Measurements from ENCODE around the gene METTL17. TPM values are rescaled to one million over a fixed set of nuclear protein-coding genes. Genes with fewer than 3 reads are reported as not detected.
"Not testable (repeated sequence)": the region's sequence is repeated elsewhere in the genome, so short reads cannot be mapped to it uniquely, and the experiment has no call there.

METTL17 gene
- total RNA-seq, 1 donor: 34.5 TPM

DNA sequence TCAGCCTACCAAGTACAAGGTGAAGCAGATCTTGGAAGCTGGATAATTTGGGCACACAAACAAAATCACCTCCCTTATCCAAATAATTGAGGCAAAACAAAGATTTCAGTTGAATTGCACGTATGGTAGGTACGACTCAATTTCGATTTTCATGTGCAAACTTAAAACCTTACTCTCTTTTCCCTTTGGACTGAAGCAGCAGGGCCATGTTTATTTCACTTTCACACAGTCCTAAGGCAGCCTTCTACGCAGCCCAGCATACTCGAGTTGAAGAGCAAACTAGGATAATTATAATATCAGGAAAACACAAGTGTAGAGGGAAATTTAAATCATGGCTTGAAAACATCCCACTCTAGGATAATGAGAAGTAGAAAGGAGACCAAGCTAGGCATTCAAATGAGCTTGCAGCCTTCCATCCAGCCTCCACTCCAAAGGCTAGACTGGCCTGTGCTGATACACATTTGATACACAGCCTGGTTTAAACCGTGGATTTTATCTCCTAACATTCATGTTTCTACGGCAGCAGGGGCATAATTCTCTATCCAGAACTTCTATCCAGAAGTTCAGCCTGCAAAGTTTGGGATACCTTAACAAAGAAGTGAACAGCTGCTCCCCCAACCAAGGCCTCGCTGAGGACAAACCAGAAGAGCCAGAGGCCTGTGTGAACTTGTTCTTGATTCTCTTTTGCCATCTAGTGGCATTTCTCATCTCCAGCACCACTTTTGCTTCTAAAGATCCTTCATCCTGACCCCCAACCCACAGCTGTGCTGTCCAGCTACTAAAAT is 50.0 kb downstream of the METTL17 start:
- peak; percentile 73 for TF ChIP-seq CTCF (IDR thresholded peaks at IDR 0.05; ENCODE audit: insufficient read depth, low read depth, low read length)
- no peak overlapping the region for H3K4me3 ChIP-seq (ENCODE audit: low read depth, low read length)
- peak; percentile 72 for DNase-seq (ENCODE audit: low read depth)

- TF ChIP-seq CTCF (IDR thresholded peaks at IDR 0.05; ENCODE audit: insufficient read depth, low read depth, low read length): no peak
- DNase-seq (ENCODE audit: low read depth): no peak
- no peak overlapping the region for H3K4me3 ChIP-seq (ENCODE audit: low read depth, low read length)
These were observed 50.7 kb downstream of the METTL17 start for GRCh38 chr14:21040370-21040925.

GRCh38 chr14:21040941-21041340 is 51.2 kb downstream of the METTL17 start:
- H3K4me3 ChIP-seq (ENCODE audit: low read depth, low read length); DNase-seq (ENCODE audit: low read depth): not testable (repeated sequence)

DNA sequence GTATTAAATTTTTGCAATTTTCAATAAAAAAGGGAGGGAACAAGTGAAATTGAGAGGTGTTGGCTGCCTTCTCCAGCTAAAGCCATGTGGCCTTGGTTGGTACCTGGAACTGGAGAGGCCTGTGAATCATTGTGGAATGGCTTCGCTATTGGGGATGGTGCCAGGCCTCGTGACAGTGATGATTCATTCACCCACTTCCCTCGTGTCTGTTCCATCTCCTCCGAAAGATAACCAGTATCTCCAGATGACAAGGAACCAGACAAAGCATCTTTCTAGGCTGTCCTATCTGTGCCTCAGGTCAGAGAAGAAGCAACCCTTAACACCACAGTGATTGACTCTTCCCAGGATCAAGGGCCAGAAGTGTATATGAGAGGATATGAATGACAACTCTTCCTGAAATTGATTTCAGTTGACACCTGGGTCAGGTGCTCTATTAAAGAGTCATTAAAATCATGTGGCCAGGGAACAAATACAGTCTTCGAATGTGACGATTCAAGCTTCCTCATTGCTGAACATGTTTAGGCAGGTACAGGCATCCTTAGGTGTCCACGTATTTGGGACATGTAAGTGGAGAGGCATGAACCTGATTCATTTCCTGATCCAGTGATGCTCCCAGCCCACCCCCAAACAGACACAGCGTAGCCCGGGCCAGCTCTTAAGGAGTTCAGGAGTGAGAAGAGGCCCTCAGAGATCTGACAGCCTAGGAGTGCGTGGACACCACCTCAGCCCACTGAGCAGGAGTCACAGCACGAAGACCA is 52.1 kb downstream of the METTL17 start, which contains the start of gene RNASE7:
Gene RNASE7, plus strand, starts transcription at position 687 of the 758 bp plus-strand sequence. CDS start 631 bp downstream, outside the sequence.
- no peak for TF ChIP-seq CTCF (IDR thresholded peaks at IDR 0.05; ENCODE audit: insufficient read depth, low read depth, low read length)
- no peak within 1 kb of the TSS for H3K4me3 ChIP-seq (ENCODE audit: low read depth, low read length)
- DNase-seq (ENCODE audit: low read depth): peak; percentile 16

- DNase-seq (ENCODE audit: low read depth): no peak
- H3K4me3 ChIP-seq (ENCODE audit: low read depth, low read length): no peak overlapping the region
- TF ChIP-seq CTCF (IDR thresholded peaks at IDR 0.05; ENCODE audit: insufficient read depth, low read depth, low read length): no peak
These were observed 53.1 kb downstream of the METTL17 start for GRCh38 chr14:21042918-21043317.

DNA sequence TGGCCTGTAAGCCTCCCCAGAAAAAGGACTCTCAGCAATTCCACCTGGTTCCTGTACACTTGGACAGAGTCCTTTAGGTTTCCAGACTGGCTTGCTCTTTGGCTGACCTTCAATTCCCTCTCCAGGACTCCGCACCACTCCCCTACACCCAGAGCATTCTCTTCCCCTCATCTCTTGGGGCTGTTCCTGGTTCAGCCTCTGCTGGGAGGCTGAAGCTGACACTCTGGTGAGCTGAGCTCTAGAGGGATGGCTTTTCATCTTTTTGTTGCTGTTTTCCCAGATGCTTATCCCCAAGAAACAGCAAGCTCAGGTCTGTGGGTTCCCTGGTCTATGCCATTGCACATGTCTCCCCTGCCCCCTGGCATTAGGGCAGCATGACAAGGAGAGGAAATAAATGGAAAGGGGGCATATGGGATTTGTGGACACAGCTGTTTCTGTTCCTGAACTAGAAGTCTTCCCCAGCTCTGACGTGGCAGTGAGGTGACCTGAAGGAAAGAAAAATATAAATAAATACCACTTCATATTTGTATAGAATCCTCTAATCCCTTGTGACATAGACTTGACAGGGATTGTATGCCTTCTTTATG is 53.7 kb downstream of the METTL17 start:
- H3K4me3 ChIP-seq (ENCODE audit: low read depth, low read length): no peak overlapping the region
- DNase-seq (ENCODE audit: low read depth): no peak
- no peak for TF ChIP-seq CTCF (IDR thresholded peaks at IDR 0.05; ENCODE audit: insufficient read depth, low read depth, low read length)

Data from fibroblast of villous mesenchyme (primary cell).